Measurements from ENCODE around the gene CCDC24.

DNA sequence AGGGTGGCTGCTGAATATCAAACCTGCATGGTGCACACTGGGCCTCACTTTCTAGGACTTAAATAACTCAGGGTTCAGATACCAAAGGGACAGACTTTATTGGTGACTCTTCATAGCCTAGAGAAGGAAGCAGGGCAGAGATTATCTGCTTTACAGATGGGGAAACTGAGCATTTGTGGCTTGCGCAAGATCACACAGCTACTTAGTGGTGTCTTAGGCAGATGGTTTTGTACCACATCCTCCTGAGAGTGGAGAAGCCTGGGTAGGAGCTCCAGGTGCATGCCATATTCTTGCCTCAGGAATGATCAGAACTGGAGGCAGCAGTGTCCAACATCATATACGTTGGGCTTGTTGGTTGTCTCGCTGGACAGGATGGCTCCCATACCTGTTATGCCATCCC lies 28.4 kb upstream of the CCDC24 start:
- TF ChIP-seq, protein P1, sequence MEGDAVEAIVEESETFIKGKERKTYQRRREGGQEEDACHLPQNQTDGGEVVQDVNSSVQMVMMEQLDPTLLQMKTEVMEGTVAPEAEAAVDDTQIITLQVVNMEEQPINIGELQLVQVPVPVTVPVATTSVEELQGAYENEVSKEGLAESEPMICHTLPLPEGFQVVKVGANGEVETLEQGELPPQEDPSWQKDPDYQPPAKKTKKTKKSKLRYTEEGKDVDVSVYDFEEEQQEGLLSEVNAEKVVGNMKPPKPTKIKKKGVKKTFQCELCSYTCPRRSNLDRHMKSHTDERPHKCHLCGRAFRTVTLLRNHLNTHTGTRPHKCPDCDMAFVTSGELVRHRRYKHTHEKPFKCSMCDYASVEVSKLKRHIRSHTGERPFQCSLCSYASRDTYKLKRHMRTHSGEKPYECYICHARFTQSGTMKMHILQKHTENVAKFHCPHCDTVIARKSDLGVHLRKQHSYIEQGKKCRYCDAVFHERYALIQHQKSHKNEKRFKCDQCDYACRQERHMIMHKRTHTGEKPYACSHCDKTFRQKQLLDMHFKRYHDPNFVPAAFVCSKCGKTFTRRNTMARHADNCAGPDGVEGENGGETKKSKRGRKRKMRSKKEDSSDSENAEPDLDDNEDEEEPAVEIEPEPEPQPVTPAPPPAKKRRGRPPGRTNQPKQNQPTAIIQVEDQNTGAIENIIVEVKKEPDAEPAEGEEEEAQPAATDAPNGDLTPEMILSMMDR (IDR thresholded peaks at IDR 0.05) = no peak
- TF ChIP-seq POLR2A (IDR thresholded peaks at IDR 0.05) = no peak

All from ovary (tissue), 3 donors.